Measurements from ENCODE around the gene SYNJ2.

DNA sequence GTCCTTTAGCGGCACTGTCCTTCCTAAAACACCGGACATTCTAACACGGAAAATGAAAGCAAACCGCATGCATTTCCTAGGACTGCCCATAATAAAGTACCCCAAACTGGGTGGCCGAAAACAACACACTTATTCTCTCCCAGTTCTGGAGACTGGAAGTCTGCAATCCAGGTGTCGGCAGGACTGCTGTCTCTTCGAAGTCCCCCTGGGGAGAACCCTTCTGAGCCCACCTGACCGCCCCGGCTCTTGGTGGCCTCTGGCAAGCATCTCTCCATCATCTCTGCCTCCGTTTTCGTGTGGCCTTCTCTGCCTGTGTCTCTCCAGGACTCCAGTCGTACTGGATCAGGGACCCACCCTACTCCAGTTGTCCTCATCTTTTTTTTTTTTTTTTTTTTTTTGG, 55.4 kb downstream of the SYNJ2 start:
- TF ChIP-seq EZH2 (IDR thresholded peaks at IDR 0.05; ENCODE audit: low read depth, unreplicated experiment), result no peak
- TF ChIP-seq, protein P1, sequence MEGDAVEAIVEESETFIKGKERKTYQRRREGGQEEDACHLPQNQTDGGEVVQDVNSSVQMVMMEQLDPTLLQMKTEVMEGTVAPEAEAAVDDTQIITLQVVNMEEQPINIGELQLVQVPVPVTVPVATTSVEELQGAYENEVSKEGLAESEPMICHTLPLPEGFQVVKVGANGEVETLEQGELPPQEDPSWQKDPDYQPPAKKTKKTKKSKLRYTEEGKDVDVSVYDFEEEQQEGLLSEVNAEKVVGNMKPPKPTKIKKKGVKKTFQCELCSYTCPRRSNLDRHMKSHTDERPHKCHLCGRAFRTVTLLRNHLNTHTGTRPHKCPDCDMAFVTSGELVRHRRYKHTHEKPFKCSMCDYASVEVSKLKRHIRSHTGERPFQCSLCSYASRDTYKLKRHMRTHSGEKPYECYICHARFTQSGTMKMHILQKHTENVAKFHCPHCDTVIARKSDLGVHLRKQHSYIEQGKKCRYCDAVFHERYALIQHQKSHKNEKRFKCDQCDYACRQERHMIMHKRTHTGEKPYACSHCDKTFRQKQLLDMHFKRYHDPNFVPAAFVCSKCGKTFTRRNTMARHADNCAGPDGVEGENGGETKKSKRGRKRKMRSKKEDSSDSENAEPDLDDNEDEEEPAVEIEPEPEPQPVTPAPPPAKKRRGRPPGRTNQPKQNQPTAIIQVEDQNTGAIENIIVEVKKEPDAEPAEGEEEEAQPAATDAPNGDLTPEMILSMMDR (conservative IDR thresholded peaks at IDR 0.05; ENCODE audit: low read depth in 2 of 2), result no peak
- TF ChIP-seq, protein P2, sequence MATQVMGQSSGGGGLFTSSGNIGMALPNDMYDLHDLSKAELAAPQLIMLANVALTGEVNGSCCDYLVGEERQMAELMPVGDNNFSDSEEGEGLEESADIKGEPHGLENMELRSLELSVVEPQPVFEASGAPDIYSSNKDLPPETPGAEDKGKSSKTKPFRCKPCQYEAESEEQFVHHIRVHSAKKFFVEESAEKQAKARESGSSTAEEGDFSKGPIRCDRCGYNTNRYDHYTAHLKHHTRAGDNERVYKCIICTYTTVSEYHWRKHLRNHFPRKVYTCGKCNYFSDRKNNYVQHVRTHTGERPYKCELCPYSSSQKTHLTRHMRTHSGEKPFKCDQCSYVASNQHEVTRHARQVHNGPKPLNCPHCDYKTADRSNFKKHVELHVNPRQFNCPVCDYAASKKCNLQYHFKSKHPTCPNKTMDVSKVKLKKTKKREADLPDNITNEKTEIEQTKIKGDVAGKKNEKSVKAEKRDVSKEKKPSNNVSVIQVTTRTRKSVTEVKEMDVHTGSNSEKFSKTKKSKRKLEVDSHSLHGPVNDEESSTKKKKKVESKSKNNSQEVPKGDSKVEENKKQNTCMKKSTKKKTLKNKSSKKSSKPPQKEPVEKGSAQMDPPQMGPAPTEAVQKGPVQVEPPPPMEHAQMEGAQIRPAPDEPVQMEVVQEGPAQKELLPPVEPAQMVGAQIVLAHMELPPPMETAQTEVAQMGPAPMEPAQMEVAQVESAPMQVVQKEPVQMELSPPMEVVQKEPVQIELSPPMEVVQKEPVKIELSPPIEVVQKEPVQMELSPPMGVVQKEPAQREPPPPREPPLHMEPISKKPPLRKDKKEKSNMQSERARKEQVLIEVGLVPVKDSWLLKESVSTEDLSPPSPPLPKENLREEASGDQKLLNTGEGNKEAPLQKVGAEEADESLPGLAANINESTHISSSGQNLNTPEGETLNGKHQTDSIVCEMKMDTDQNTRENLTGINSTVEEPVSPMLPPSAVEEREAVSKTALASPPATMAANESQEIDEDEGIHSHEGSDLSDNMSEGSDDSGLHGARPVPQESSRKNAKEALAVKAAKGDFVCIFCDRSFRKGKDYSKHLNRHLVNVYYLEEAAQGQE (IDR thresholded peaks at IDR 0.05; ENCODE audit: unreplicated experiment), result no peak
- TF ChIP-seq POLR2AphosphoS5 (IDR thresholded peaks at IDR 0.05; ENCODE audit: low read depth), result no peak
- no peak for TF ChIP-seq JUNB (IDR thresholded peaks at IDR 0.05; ENCODE audit: unreplicated experiment)
- no peak for TF ChIP-seq CREB1 (CRISPR knock-in tag; IDR thresholded peaks at IDR 0.05; ENCODE audit: low read depth)
- TF ChIP-seq EZH2phosphoT487 (IDR thresholded peaks at IDR 0.05; ENCODE audit: unreplicated experiment), result no peak
- TF ChIP-seq, protein P3, sequence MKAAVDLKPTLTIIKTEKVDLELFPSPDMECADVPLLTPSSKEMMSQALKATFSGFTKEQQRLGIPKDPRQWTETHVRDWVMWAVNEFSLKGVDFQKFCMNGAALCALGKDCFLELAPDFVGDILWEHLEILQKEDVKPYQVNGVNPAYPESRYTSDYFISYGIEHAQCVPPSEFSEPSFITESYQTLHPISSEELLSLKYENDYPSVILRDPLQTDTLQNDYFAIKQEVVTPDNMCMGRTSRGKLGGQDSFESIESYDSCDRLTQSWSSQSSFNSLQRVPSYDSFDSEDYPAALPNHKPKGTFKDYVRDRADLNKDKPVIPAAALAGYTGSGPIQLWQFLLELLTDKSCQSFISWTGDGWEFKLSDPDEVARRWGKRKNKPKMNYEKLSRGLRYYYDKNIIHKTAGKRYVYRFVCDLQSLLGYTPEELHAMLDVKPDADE (IDR thresholded peaks at IDR 0.05), result no peak
- TF ChIP-seq ZNF331 (CRISPR knock-in tag; IDR thresholded peaks at IDR 0.05; ENCODE audit: low read depth), result no peak
- TF ChIP-seq ZNF114 (CRISPR knock-in tag; IDR thresholded peaks at IDR 0.05), result no peak

Data from GM23338 (cell line).